ENCODE data around the gene PLA2G4D. TPM values are rescaled to one million over a fixed set of nuclear protein-coding genes. Genes with fewer than 3 reads are reported as not detected.

PLA2G4D gene
- polyA plus RNA-seq, 1 of the 3 experiments (the other 2 are of a cell fraction): not detected

DNA sequence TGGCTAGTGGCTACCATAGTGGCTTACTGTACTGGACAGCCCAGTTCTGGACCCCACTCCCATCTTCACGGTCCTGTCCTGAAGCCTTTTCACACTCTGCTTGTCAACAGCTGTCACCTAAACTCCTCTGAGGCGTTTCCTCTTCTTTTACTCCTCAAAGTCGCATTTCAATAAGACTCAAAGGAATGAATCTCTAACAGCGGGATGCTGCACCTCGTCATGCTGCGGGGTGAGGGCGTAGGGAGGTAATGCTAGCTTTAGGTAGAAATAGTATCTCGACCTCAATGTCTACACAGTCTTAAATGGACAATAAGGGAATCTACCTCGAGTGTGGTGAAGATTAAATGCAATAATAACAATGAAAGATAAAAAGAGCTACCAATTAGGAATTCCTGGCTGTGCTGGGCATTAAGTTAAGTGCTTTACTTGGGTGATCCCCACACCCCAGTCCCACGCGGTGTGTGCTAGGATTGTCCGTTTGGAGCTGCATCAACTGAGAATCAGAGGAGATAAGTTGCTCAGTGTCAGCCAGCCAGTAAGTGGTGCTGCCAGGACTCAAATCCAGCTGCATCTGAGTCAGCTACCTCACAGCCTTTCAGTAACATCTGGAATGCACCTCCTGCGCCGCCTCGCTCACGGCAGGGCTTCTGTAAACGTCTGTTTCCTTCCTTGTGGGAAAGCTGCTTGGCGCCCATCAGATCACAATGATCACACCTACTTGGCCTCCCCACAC lies 14.0 kb downstream of the PLA2G4D start (continued):
- TF ChIP-seq, protein P1, sequence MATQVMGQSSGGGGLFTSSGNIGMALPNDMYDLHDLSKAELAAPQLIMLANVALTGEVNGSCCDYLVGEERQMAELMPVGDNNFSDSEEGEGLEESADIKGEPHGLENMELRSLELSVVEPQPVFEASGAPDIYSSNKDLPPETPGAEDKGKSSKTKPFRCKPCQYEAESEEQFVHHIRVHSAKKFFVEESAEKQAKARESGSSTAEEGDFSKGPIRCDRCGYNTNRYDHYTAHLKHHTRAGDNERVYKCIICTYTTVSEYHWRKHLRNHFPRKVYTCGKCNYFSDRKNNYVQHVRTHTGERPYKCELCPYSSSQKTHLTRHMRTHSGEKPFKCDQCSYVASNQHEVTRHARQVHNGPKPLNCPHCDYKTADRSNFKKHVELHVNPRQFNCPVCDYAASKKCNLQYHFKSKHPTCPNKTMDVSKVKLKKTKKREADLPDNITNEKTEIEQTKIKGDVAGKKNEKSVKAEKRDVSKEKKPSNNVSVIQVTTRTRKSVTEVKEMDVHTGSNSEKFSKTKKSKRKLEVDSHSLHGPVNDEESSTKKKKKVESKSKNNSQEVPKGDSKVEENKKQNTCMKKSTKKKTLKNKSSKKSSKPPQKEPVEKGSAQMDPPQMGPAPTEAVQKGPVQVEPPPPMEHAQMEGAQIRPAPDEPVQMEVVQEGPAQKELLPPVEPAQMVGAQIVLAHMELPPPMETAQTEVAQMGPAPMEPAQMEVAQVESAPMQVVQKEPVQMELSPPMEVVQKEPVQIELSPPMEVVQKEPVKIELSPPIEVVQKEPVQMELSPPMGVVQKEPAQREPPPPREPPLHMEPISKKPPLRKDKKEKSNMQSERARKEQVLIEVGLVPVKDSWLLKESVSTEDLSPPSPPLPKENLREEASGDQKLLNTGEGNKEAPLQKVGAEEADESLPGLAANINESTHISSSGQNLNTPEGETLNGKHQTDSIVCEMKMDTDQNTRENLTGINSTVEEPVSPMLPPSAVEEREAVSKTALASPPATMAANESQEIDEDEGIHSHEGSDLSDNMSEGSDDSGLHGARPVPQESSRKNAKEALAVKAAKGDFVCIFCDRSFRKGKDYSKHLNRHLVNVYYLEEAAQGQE (IDR thresholded peaks at IDR 0.05; ENCODE audit: low read depth, low read length): no peak
- TF ChIP-seq, protein P2, sequence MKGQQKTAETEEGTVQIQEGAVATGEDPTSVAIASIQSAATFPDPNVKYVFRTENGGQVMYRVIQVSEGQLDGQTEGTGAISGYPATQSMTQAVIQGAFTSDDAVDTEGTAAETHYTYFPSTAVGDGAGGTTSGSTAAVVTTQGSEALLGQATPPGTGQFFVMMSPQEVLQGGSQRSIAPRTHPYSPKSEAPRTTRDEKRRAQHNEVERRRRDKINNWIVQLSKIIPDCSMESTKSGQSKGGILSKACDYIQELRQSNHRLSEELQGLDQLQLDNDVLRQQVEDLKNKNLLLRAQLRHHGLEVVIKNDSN (IDR thresholded peaks at IDR 0.05; ENCODE audit: borderline replicate concordance, low read depth): no peak
- no peak for TF ChIP-seq NFIC (IDR thresholded peaks at IDR 0.05; ENCODE audit: borderline replicate concordance)
- no peak for TF ChIP-seq TAF1 (IDR thresholded peaks at IDR 0.05; ENCODE audit: borderline replicate concordance, low read depth, low read length)
- TF ChIP-seq RCOR1 (IDR thresholded peaks at IDR 0.05; ENCODE audit: low read length): no peak
- TF ChIP-seq TCF12 (IDR thresholded peaks at IDR 0.05): no peak
- TF ChIP-seq, protein P3, sequence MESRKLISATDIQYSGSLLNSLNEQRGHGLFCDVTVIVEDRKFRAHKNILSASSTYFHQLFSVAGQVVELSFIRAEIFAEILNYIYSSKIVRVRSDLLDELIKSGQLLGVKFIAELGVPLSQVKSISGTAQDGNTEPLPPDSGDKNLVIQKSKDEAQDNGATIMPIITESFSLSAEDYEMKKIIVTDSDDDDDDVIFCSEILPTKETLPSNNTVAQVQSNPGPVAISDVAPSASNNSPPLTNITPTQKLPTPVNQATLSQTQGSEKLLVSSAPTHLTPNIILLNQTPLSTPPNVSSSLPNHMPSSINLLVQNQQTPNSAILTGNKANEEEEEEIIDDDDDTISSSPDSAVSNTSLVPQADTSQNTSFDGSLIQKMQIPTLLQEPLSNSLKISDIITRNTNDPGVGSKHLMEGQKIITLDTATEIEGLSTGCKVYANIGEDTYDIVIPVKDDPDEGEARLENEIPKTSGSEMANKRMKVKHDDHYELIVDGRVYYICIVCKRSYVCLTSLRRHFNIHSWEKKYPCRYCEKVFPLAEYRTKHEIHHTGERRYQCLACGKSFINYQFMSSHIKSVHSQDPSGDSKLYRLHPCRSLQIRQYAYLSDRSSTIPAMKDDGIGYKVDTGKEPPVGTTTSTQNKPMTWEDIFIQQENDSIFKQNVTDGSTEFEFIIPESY (IDR thresholded peaks at IDR 0.05; ENCODE audit: borderline replicate concordance, low read depth): no peak
- TF ChIP-seq NRF1 (IDR thresholded peaks at IDR 0.05; ENCODE audit: low read depth, low read length): no peak
- TF ChIP-seq, protein P4, sequence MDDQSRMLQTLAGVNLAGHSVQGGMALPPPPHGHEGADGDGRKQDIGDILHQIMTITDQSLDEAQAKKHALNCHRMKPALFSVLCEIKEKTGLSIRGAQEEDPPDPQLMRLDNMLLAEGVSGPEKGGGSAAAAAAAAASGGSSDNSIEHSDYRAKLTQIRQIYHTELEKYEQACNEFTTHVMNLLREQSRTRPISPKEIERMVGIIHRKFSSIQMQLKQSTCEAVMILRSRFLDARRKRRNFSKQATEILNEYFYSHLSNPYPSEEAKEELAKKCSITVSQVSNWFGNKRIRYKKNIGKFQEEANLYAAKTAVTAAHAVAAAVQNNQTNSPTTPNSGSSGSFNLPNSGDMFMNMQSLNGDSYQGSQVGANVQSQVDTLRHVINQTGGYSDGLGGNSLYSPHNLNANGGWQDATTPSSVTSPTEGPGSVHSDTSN (IDR thresholded peaks at IDR 0.05): no peak
- TF ChIP-seq JUND (IDR thresholded peaks at IDR 0.05): no peak
- no peak for TF ChIP-seq EZH2phosphoT487 (IDR thresholded peaks at IDR 0.05; ENCODE audit: borderline replicate concordance, low read depth)
- no peak for TF ChIP-seq GABPA (IDR thresholded peaks at IDR 0.05; ENCODE audit: low read depth)

All from SK-N-SH (cell line).